GM20431 (cell line): ENCODE results near the gene ZNF609.
"Not testable (repeated sequence)": the region's sequence is repeated elsewhere in the genome, so short reads cannot be mapped to it uniquely, and the experiment has no call there.

Source experiments
- in situ Hi-C: fragments of 300-500 bp; cut with MseI, MboI; formaldehyde crosslinking; loops from one replicate; pipeline ENCODE4 v1.15.0; 2020; ENCODE audit warnings: low sequenced_read_pairs; ENCODE audit not compliant: unreplicated experiment

Gene ZNF609

GRCh38 chr15:64611085-64611725 lies 150.8 kb downstream of the ZNF609 start:
- in situ Hi-C loops: no loop called here

- in situ Hi-C loops: no loop called here
These were observed 154.1 kb downstream of the ZNF609 start for GRCh38 chr15:64614519-64614918.

- in situ Hi-C loops: no loop called here
These were observed 157.3 kb downstream of the ZNF609 start for GRCh38 chr15:64617727-64618126.

GRCh38 chr15:64618138-64618537 lies 157.8 kb downstream of the ZNF609 start:
- in situ Hi-C loops: no loop called here

GRCh38 chr15:64618540-64618939 lies 158.2 kb downstream of the ZNF609 start:
- in situ Hi-C loops: no loop called here

- in situ Hi-C loops: no loop called here
These were observed 159.8 kb downstream of the ZNF609 start for GRCh38 chr15:64619880-64620839.

- in situ Hi-C loops: no loop called here
These were observed 160.7 kb downstream of the ZNF609 start for GRCh38 chr15:64621056-64621455.

- in situ Hi-C loops: no loop called here
These were observed 162.3 kb downstream of the ZNF609 start for GRCh38 chr15:64622410-64623260.

GRCh38 chr15:64623347-64623996 lies 163.1 kb downstream of the ZNF609 start:
- in situ Hi-C loops: no loop called here

- in situ Hi-C loops: no loop called here
These were observed 163.9 kb downstream of the ZNF609 start for GRCh38 chr15:64624242-64624641.

- in situ Hi-C loops: no loop called here
These were observed 168.7 kb downstream of the ZNF609 start for GRCh38 chr15:64629063-64629462.

- in situ Hi-C loops: no loop called here
These were observed 170.2 kb downstream of the ZNF609 start for GRCh38 chr15:64630396-64631107.

- in situ Hi-C loops: not testable (repeated sequence)
These were observed 172.3 kb downstream of the ZNF609 start for GRCh38 chr15:64632639-64633038.

- in situ Hi-C loops: no loop called here
These were observed 173.0 kb downstream of the ZNF609 start for GRCh38 chr15:64633332-64633731.

- in situ Hi-C loops: no loop called here
These were observed 173.6 kb downstream of the ZNF609 start for GRCh38 chr15:64634027-64634426.

- in situ Hi-C loops: no loop called here
These were observed 174.5 kb downstream of the ZNF609 start for GRCh38 chr15:64634576-64635498.

GRCh38 chr15:64635499-64636495 lies 175.4 kb downstream of the ZNF609 start:
- in situ Hi-C loops: no loop called here
